ENCODE measurements around the gene AGRN. TPM values are rescaled to one million over a fixed set of nuclear protein-coding genes. Genes with fewer than 3 reads are reported as not detected.

AGRN gene
- total and polyA plus RNA-seq, 2 of the 4 experiments (the other 2 are of a cell fraction): 8.1 to 115 TPM

- H2BK20ac ChIP-seq (ENCODE audit: low read depth, low read length): no peak overlapping the region
- DNase-seq: no peak
- no peaks in the 10 kb centered on the region for H3K9me1 ChIP-seq (ENCODE audit: insufficient read depth, low read length)
Measured at GRCh38 chr1:1085171-1085841, 65.4 kb downstream of the AGRN start.

More at GRCh38 chr1:1085171-1085841, 65.4 kb downstream of the AGRN start:
- Histone ChIP-seq H2BK5ac (ENCODE audit: low read depth, low read length, poor library complexity, severe bottlenecking) (no peak overlapping the region), H3K27ac (ENCODE audit: insufficient read depth, low read length) (no peak overlapping the region), H2BK15ac (ENCODE audit: low read depth, low read length) (no peak overlapping the region), H2AK9ac (replicated peaks; ENCODE audit: low read depth, low read length, poor library complexity) (no peak overlapping the region), H2AFZ (replicated peaks; ENCODE audit: low read length, poor library complexity) (no peak overlapping the region), H4K20me1 (ENCODE audit: insufficient read depth, low read length) (no peaks in the 10 kb centered on the region; the same call in 1 of the 2 replicates), H3K9me3 (ENCODE audit: control insufficient read depth, insufficient read depth, low read length) (no peaks in the 10 kb centered on the region), H3K56ac (ENCODE audit: extremely low read depth, insufficient read depth, low read length) (no peak overlapping the region), H2BK120ac (ENCODE audit: low read depth, low read length) (no peak overlapping the region), H3K18ac (ENCODE audit: low read depth, low read length) (no peak overlapping the region), H3K4me1 (ENCODE audit: control insufficient read depth, insufficient read depth, low read length) (peaks cover 1% of the 10 kb centered on the region; the same call in 1 of the 2 replicates), H3K4me2 (ENCODE audit: low read depth, low read length) (no peak overlapping the region), H4K91ac (ENCODE audit: insufficient read depth, low read depth, low read length) (no peak overlapping the region), H3K79me1 (ENCODE audit: low read depth in 1 of 2, low read length in 2 of 2) (no peaks in the 10 kb centered on the region), H3K36me3 (ENCODE audit: control insufficient read depth, insufficient read depth, low read length) (peaks cover 4% of the 10 kb centered on the region), H3K4ac (ENCODE audit: low read depth, low read length) (no peak overlapping the region), H3K4me3 (ENCODE audit: insufficient read depth, low read depth, low read length) (no peak overlapping the region), H3K27me3 (ENCODE audit: control insufficient read depth, insufficient read depth, low read length) (no peaks in the 10 kb centered on the region), H3K23ac (ENCODE audit: low read depth, low read length) (no peak overlapping the region), H4K5ac (ENCODE audit: low read depth, low read length) (no peak overlapping the region), H3K14ac (replicated peaks; ENCODE audit: low read depth, low read length) (no peak overlapping the region), H3K9ac (ENCODE audit: low read depth, low read length) (no peak overlapping the region), H2AK5ac (ENCODE audit: low read depth, low read length) (no peak overlapping the region), H4K8ac (ENCODE audit: low read depth in 2 of 2, low read length in 2 of 2) (no peak overlapping the region)
- ChIA-PET CTCF (no interaction called here), POLR2A (ENCODE audit: unreplicated experiment) (no interaction called here)
- in situ Hi-C loops (cut with MboI; ENCODE audit: low sequenced_read_pairs): no loop called here
- ATAC-seq (ENCODE audit: low read depth): no peak
- WGBS, 2 experiments (ENCODE audit: extremely low coverage in 2 of 2, insufficient read length in 1 of 2): 94% methylated on average over 19 of the region's 30 CpGs; no CpG with 5 or more reads in 1 of the 2 experiments
- intact Hi-C loops (cut with micrococcal nuclease): no loop called here
- no TSS peak for BruUV-seq (replicated peaks)
- TF ChIP-seq BHLHE40 (IDR thresholded peaks at IDR 0.05; ENCODE audit: low read depth, low read length): no peak
- TF ChIP-seq RCOR1 (IDR thresholded peaks at IDR 0.05; ENCODE audit: insufficient replicate concordance, low read length): no peak
- TF ChIP-seq SMC3 (IDR thresholded peaks at IDR 0.05; ENCODE audit: low read depth, low read length): no peak
- TF ChIP-seq MAFK (IDR thresholded peaks at IDR 0.05; ENCODE audit: low read depth, low read length): no peak
- dilution Hi-C loops (cut with HindIII; ENCODE audit: low sequenced_read_pairs, unreplicated experiment): no loop called here

Measured in IMR-90 (cell line).